GM19372 (cell line): Measurements from ENCODE around the gene GYPC.
"Not testable (repeated sequence)": the region's sequence is repeated elsewhere in the genome, so short reads cannot be mapped to it uniquely, and the experiment has no call there.

Experiments
- ATAC-seq: cut with Tn5 transposase; IDR thresholded peaks from one replicate; pipeline ENCODE4 v1.9.1; 2021; ENCODE audit warnings: mild to moderate bottlenecking, low read depth, moderate library complexity; ENCODE audit not compliant: unreplicated experiment

The GYPC gene

DNA sequence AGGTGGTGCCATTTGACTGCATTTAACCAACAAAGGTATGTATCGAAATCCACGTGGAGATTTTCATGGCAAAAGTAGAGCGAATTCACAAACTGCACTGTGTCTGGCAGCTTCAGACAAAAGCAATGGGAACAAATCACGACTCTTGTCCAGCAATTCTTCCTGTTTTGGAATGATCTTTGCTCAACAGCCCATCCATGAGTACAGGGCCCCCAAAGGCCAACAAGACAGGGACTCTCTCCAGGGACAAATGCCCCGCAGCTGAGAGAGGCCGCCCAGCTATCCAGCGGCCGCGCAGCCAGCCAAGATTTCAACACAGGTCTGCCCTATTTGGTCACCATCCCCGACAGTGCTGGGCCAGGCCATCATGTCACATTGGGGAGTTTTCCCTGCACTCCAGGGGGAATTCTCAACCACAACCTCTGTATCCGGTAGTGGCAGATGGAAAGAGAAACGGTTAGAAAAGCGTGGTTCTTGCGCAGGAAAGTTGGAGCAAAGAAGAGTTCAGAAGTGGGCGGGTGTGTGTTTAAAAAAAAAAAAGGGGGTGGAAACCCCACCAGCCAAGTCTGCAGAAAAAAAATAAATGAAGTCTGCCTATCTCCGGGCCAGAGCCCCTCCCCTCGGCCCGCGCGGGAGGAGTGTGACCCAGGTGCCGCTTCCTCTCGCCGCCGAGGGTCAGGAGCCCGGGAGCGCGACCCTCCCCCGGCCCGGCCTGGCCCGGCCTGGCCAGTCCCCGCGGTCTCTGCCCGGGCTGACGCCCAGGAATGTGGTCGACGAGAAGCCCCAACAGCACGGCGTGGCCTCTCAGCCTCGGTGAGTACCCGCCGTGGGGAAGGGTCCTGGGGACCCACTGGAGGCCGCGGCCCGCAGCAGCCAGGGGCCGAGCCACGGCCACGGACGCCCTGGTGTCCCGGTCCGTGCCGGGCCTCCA is at the start of gene GYPC:
Gene GYPC, plus strand, starts transcription at position 659 of the 931 bp plus-strand sequence. Its CDS starts 106 bp downstream, at position 765.
- ATAC-seq = peak; percentile 32

DNA sequence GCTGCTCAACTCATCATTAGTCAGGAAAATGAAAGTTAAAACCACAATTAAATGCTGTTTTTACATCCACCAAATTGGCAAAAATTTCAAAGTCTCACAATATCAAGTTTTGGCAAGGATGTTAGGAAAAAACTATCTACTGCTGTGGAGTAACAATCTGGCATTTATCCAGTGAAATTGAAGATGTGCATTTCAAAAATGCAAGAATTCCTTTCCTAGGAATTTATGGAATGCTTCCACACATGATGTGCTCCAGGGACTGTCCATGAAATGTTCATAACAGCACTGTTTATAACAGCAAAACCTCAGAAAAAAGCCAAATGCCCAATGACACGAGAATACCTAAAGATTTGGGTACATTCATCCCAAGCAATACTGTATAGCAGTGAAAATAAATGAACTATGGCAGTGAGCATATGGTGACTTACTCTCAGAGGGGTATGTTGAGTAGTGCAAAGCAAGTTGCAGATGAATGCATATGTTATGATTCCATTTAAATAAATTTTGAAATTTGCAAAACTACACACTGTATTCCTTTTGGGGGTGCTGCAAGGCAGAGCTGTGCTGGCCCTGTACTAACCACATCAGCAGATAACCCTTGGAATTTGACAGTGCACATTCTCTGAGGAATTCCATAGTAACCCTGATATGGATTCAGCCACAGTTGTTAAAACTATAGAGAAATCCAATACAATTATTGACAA is 41.3 kb upstream of the GYPC start:
- no peak for ATAC-seq

- peak; percentile 51 for ATAC-seq
Measured at GRCh38 chr2:126616606-126617069, 39.3 kb upstream of the GYPC start.

DNA sequence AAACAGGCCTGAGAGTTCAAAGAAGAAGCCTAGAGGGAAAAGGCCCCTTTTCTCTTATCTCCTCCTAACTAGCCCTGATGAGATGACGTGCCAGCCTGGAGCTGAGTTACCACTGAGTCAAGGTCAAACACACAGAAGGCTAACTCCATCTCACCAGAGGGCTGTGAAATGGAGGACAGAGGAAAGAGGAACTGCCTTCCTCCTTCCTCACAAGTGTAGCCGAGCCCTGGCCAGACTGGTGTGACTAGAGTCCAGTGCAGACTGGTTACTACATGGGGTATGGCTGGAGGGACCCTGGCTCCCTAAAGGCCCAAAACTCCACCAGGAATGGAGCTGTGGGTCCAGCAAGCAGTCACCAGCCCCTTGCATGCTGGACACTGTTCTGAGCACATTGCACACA is 35.7 kb upstream of the GYPC start:
- no peak for ATAC-seq

GRCh38 chr2:126623000-126623399 is 33.0 kb upstream of the GYPC start:
- ATAC-seq = no peak

GRCh38 chr2:126627643-126628042 is 28.3 kb upstream of the GYPC start:
- ATAC-seq = no peak

DNA sequence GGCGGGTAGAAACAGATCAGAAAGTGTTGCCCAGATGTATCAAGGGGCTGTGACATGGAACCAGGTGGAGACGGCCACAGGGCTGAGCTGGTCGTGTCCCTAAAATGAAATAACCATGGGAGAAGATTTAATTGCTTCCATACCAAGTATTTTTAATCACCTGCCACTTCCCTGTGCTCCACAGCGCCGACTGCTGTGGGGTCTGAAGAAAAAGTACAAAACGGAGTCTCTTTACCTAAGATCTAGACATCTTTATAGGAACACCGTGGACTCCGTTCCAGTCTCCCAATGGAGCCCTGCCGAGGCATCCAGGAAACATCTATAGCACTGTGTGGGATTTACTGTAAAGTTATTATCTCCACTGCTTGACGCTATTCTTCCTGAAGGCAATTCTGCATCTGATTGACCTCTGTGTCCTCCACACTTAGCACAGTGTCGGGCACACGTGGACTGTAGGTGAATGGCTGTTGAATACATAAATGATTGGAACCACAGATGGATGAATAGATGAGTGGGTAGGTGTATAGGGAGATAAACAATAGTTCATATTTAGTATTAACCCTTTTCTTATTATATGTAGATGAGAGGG is 21.6 kb upstream of the GYPC start:
- ATAC-seq = peak; percentile 52

GRCh38 chr2:126635281-126635680 is 20.7 kb upstream of the GYPC start:
- no peak for ATAC-seq

DNA sequence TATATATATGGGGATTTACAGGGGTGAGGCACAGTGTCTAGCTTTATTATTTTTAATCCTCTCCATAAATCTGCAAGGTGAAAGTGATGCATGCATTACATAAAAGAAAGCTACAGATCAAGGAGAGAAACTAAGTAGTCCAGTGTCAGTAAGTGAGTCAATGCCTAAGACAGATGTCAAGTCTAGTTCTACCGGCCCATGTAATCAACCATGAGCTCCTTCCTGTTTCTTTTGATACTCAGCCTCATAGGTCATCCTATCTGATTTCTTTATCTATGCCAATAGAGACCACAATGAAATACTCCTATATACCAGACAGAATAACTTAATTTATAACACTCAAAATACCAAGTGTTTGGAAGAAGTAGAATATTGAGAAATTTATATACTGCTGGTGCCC is 20.2 kb upstream of the GYPC start:
- ATAC-seq = no peak

GRCh38 chr2:126637386-126637785 is 18.6 kb upstream of the GYPC start:
- no peak for ATAC-seq

- no peak for ATAC-seq
Measured at GRCh38 chr2:126638746-126639145, 17.2 kb upstream of the GYPC start.

DNA sequence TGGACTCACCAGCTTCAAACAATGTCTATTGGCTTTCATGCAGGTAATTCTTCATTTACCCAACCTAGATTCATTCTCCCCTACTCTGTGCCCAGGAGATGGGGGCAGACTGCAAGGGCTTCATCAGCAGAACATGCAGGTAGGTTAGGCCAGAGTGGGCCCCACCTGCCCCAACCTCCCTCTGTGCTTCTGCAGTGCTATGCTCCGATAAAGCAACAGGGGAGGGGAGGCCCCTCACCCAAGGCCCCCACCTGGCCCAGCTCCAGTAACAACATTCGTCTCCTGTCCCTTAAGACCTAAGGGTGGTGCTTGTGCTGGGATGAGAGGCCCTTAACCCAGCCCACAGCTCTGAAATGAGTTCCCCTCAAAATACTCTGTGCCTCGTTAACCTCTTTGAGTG is 16.7 kb upstream of the GYPC start:
- no peak for ATAC-seq

GRCh38 chr2:126641294-126641693 is 14.7 kb upstream of the GYPC start:
- ATAC-seq = not testable (repeated sequence)

- ATAC-seq = no peak
Measured at GRCh38 chr2:126642031-126642430, 13.9 kb upstream of the GYPC start.

DNA sequence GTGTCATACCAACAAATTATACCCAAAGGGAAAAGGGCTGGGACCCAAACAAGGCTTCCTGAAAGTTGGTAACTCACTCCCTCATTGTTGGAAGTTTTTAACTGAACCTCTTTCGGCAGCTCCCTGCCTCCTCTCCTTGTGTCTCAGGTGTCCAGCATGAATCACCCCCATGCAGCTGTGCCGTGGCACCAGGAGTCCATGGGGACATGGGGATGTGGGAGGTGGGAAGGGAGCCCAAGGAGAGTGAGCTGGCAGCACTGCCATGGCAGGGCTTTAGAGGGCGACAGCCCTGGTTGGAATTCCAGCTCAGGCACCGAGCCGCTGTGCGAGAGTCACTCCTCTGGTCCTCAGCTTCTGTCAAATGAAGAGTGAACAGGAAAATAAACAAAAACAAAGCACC is 12.5 kb upstream of the GYPC start:
- no peak for ATAC-seq

DNA sequence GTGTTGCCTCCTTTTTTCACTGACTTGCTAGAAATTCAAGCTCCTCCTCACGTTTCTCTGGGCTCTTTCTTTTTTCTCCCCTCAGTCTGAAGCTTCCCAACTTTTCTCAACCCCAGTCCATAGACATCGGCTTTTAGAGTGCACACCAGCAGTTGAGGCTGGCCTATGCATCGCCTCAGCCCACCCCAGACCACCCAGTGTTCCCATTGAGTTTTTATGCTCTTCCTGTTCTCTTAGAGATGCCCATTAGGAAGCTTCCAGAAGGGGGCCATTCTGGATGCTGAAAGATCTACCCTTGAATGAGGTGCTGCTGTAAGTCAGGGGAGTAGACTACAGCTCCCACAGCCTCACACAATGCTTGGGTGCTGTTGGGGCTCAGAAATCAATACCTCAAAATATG is 12.0 kb upstream of the GYPC start:
- no peak for ATAC-seq

DNA sequence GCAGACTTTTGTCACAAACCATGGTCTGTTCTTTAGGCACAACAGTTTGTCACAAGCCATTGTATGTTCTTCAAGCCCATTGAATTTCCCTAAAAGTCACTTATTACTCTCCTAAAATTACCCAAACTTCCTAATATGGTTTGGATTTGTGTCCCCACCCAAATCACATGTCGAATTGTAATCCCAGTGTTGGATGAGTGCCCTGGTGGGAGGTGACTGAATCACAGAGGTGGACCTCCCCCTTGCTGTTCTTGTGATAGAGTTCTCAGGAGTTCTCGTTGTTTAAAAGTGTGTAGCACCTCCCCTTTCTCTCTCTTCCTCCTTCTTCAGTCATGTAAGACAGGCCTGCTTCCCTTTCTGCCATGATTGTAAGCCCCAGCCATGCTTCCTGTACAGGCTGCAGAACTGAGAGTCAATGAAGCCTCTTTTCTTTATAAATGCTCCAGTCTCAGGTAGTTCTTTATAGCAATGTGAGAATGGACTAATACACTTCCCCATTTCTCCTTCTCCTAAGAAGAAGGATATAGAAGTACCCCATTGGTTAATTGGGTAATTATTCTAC is 11.2 kb upstream of the GYPC start:
- peak; percentile 81 for ATAC-seq

DNA sequence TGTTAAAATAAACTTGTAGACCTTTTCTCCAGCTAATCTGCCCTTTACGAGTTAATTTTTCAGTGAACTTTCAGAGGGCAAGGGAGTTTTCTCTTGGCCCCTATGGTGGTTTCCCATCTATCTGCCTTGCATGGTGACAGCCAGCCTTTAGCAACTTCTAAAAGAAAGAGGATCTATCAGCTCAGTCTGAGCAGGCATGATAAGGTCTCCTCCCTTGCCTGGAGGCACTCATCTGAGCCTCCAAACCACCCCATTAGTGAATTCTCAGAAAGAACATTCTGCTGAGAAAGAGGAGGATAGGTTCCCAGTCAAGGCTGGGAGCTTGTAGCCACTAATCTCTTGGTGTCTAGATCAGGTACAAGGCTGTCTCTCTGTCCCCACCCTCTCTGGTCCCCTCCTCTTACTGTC is 10.7 kb upstream of the GYPC start:
- ATAC-seq = peak; percentile 50

DNA sequence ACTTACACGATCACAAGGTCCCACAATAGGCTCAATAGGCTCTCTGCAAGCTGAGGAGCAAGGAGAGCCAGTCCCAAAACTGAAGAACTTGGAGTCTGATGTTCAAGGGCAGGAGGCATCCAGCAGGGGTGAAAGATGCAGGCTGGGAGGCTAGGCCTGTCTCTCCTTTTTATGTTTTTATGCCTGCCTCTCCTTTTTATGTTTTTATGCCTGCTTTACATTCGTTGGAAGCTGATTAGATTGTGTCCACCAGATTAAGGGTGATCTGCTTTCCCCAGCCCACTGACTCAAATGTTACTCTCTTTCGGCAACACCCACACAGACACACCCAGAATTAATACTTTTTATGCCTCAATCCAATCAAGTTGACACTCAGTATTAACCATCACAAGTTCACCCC is 9.9 kb upstream of the GYPC start:
- ATAC-seq = no peak

- ATAC-seq = not testable (repeated sequence)
Measured at GRCh38 chr2:126647714-126648344, 8.1 kb upstream of the GYPC start.
